ENCODE data around the gene RMDN2. TPM values are rescaled to one million over a fixed set of nuclear protein-coding genes. Genes with fewer than 3 reads are reported as not detected.
"Not testable (repeated sequence)": the region's sequence is repeated elsewhere in the genome, so short reads cannot be mapped to it uniquely, and the experiment has no call there.

The RMDN2 gene
- polyA plus RNA-seq, 1 donor (not counting 4 experiments of a cell fraction or from before 2014, with no cell fraction given): 9.3 TPM

DNA sequence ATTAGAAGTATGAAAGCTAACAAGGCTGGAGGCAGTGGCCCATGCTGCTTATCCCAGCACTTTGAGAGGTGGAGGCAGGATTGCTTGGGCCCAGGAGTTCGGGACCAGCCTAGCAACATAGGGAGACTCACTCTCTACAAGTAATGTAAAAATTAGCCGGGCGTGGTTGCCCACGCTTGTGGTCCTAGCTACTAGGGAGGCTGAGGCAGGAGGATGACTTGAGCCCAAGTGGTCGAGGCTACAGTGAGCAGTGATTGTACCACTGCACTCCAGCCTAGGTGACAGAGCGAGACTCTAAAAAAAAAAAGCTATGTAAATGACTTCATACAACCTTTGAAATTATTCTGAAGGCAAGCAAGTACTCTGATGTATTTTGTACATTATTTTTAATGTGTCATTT lies 1.5 kb downstream of the RMDN2 start:
- Histone ChIP-seq H3K4me1 (ENCODE audit: control insufficient read depth, extremely low read depth, insufficient read depth, low read length) (no peaks in the 10 kb centered on the region), H2AFZ (ENCODE audit: control insufficient read depth, low read length) (no peak overlapping the region), H3K9me1 (ENCODE audit: control insufficient read depth, extremely low read depth, insufficient read depth, low read length) (no peaks in the 10 kb centered on the region), H3K9ac (ENCODE audit: control insufficient read depth, extremely low read depth, insufficient read depth, low read length) (no peak overlapping the region), H4K20me1 (ENCODE audit: control insufficient read depth, extremely low read depth, insufficient read depth, low read length) (no peaks in the 10 kb centered on the region), H3K27ac (ENCODE audit: control insufficient read depth, insufficient read depth, low read length) (no peak overlapping the region), H3K36me3 (ENCODE audit: control insufficient read depth in 2 of 2, extremely low read depth in 1 of 2, insufficient read depth in 2 of 2, low read length in 2 of 2) (no peaks in the 10 kb centered on the region), H3K4me3 (ENCODE audit: control insufficient read depth in 2 of 3, extremely low read depth in 1 of 3, insufficient read depth in 2 of 3, low read depth in 1 of 3, low read length in 3 of 3) (no peak overlapping the region), H3K79me2 (ENCODE audit: control insufficient read depth, insufficient read depth, low read length) (no peaks in the 10 kb centered on the region), H3K9me3 (ENCODE audit: control insufficient read depth, low read depth, low read length) (no peaks in the 10 kb centered on the region), H3K4me2 (ENCODE audit: control insufficient read depth, extremely low read depth, insufficient read depth, low read depth, low read length) (no peak overlapping the region), H3K27me3 (ENCODE audit: control insufficient read depth, extremely low read depth, insufficient read depth, low read length) (no peaks in the 10 kb centered on the region)
- dilution Hi-C loops (cut with MboI; ENCODE audit: extremely low pct_ligation_motif_present, low sequenced_read_pairs): no loop called here
- TF ChIP-seq, protein P1, sequence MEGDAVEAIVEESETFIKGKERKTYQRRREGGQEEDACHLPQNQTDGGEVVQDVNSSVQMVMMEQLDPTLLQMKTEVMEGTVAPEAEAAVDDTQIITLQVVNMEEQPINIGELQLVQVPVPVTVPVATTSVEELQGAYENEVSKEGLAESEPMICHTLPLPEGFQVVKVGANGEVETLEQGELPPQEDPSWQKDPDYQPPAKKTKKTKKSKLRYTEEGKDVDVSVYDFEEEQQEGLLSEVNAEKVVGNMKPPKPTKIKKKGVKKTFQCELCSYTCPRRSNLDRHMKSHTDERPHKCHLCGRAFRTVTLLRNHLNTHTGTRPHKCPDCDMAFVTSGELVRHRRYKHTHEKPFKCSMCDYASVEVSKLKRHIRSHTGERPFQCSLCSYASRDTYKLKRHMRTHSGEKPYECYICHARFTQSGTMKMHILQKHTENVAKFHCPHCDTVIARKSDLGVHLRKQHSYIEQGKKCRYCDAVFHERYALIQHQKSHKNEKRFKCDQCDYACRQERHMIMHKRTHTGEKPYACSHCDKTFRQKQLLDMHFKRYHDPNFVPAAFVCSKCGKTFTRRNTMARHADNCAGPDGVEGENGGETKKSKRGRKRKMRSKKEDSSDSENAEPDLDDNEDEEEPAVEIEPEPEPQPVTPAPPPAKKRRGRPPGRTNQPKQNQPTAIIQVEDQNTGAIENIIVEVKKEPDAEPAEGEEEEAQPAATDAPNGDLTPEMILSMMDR (optimal IDR thresholded peaks at IDR 0.05 in 1 of 3, IDR thresholded peaks at IDR 0.05 in 1 of 3, conservative IDR thresholded peaks at IDR 0.05 in 1 of 3; ENCODE audit: extremely low read depth in 1 of 3, insufficient read depth in 2 of 3, low read length in 3 of 3): no peak
- TF ChIP-seq EZH2 (IDR thresholded peaks at IDR 0.05; ENCODE audit: low read length): no peak
- FAIRE-seq: no peak
- no peak for DNase-seq (ENCODE audit: low read depth, low spot score)

- Histone ChIP-seq H3K9ac (ENCODE audit: control insufficient read depth, extremely low read depth, insufficient read depth, low read length) (no peak overlapping the region), H3K27me3 (ENCODE audit: control insufficient read depth, extremely low read depth, insufficient read depth, low read length) (no peaks in the 10 kb centered on the region), H3K9me1 (ENCODE audit: control insufficient read depth, extremely low read depth, insufficient read depth, low read length) (no peaks in the 10 kb centered on the region), H4K20me1 (ENCODE audit: control insufficient read depth, extremely low read depth, insufficient read depth, low read length) (no peaks in the 10 kb centered on the region), H3K27ac (ENCODE audit: control insufficient read depth, insufficient read depth, low read length) (no peak overlapping the region), H3K4me3 (ENCODE audit: control insufficient read depth in 2 of 3, extremely low read depth in 1 of 3, insufficient read depth in 2 of 3, low read depth in 1 of 3, low read length in 3 of 3) (no peak overlapping the region), H2AFZ (ENCODE audit: control insufficient read depth, low read length) (no peak overlapping the region), H3K4me1 (ENCODE audit: control insufficient read depth, extremely low read depth, insufficient read depth, low read length) (no peaks in the 10 kb centered on the region), H3K4me2 (ENCODE audit: control insufficient read depth, extremely low read depth, insufficient read depth, low read depth, low read length) (no peak overlapping the region), H3K79me2 (ENCODE audit: control insufficient read depth, insufficient read depth, low read length) (no peaks in the 10 kb centered on the region), H3K9me3 (ENCODE audit: control insufficient read depth, low read depth, low read length) (no peaks in the 10 kb centered on the region), H3K36me3 (ENCODE audit: control insufficient read depth in 2 of 2, extremely low read depth in 1 of 2, insufficient read depth in 2 of 2, low read length in 2 of 2) (no peaks in the 10 kb centered on the region)
- dilution Hi-C loops (cut with MboI; ENCODE audit: extremely low pct_ligation_motif_present, low sequenced_read_pairs): no loop called here
- DNase-seq (ENCODE audit: low read depth, low spot score) (no peak), FAIRE-seq (no peak)
- no peak for TF ChIP-seq EZH2 (IDR thresholded peaks at IDR 0.05; ENCODE audit: low read length)
- TF ChIP-seq, protein P1 (optimal IDR thresholded peaks at IDR 0.05 in 1 of 3, IDR thresholded peaks at IDR 0.05 in 1 of 3, conservative IDR thresholded peaks at IDR 0.05 in 1 of 3; ENCODE audit: extremely low read depth in 1 of 3, insufficient read depth in 2 of 3, low read length in 3 of 3): no peak
Observed at GRCh38 chr2:37928377-37928776, 3.3 kb downstream of the RMDN2 start.

DNA sequence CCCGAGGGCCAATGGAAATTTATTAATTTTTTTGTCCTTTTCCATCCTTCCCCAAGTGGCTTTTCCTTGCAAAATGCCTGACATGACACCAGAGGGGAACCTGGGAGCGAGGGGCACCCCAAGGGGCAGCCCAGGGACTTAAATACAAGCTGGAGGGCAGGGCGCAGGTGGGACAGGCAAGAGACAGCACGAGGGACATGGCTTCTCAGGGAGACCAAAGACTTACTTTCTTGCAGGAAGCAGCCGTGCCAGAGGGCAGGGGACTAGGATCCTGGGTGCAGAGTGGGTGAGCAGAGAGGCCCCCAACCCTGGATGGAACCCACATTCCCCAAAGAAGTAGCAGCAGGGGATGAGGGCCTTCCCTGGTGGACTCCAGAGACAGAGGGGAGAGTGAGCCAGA lies 5.3 kb downstream of the RMDN2 start:
- H3K9me1 ChIP-seq (ENCODE audit: control insufficient read depth, extremely low read depth, insufficient read depth, low read length); H3K27me3 ChIP-seq (ENCODE audit: control insufficient read depth, extremely low read depth, insufficient read depth, low read length); FAIRE-seq; H3K4me1 ChIP-seq (ENCODE audit: control insufficient read depth, extremely low read depth, insufficient read depth, low read length); H2AFZ ChIP-seq (ENCODE audit: control insufficient read depth, low read length); H3K9ac ChIP-seq (ENCODE audit: control insufficient read depth, extremely low read depth, insufficient read depth, low read length); DNase-seq (ENCODE audit: low read depth, low spot score); H3K4me2 ChIP-seq (ENCODE audit: control insufficient read depth, extremely low read depth, insufficient read depth, low read depth, low read length); H3K9me3 ChIP-seq (ENCODE audit: control insufficient read depth, low read depth, low read length); H4K20me1 ChIP-seq (ENCODE audit: control insufficient read depth, extremely low read depth, insufficient read depth, low read length); H3K79me2 ChIP-seq (ENCODE audit: control insufficient read depth, insufficient read depth, low read length); dilution Hi-C loops (cut with MboI; ENCODE audit: extremely low pct_ligation_motif_present, low sequenced_read_pairs); H3K36me3 ChIP-seq (ENCODE audit: control insufficient read depth in 2 of 2, extremely low read depth in 1 of 2, insufficient read depth in 2 of 2, low read length in 2 of 2); H3K4me3 ChIP-seq (ENCODE audit: control insufficient read depth in 2 of 3, extremely low read depth in 1 of 3, insufficient read depth in 2 of 3, low read depth in 1 of 3, low read length in 3 of 3); H3K27ac ChIP-seq (ENCODE audit: control insufficient read depth, insufficient read depth, low read length): not testable (repeated sequence)

DNA sequence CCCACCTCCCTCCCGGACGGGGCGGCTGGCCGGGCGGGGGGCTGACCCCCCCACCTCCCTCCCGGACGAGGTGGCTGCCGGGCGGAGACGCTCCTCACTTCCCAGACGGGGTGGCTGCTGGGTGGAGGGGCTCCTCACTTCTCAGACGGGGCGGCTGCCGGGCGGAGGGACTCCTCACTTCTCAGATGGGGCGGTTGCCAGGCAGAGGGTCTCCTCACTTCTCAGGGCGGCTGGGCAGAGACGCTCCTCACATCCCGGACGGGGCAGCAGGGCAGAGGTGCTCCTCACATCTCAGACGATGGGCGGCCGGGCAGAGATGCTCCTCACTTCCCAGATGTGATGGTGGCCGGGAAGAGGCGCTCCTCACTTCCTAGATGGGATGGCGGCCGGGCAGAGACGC lies 7.8 kb downstream of the RMDN2 start:
- H3K4me3 ChIP-seq (ENCODE audit: control insufficient read depth in 2 of 3, extremely low read depth in 1 of 3, insufficient read depth in 2 of 3, low read depth in 1 of 3, low read length in 3 of 3); H3K4me2 ChIP-seq (ENCODE audit: control insufficient read depth, extremely low read depth, insufficient read depth, low read depth, low read length); H3K27me3 ChIP-seq (ENCODE audit: control insufficient read depth, extremely low read depth, insufficient read depth, low read length); DNase-seq (ENCODE audit: low read depth, low spot score); H3K9ac ChIP-seq (ENCODE audit: control insufficient read depth, extremely low read depth, insufficient read depth, low read length); H3K9me1 ChIP-seq (ENCODE audit: control insufficient read depth, extremely low read depth, insufficient read depth, low read length); H2AFZ ChIP-seq (ENCODE audit: control insufficient read depth, low read length); H3K27ac ChIP-seq (ENCODE audit: control insufficient read depth, insufficient read depth, low read length); H3K9me3 ChIP-seq (ENCODE audit: control insufficient read depth, low read depth, low read length); H3K36me3 ChIP-seq (ENCODE audit: control insufficient read depth in 2 of 2, extremely low read depth in 1 of 2, insufficient read depth in 2 of 2, low read length in 2 of 2); H4K20me1 ChIP-seq (ENCODE audit: control insufficient read depth, extremely low read depth, insufficient read depth, low read length); H3K4me1 ChIP-seq (ENCODE audit: control insufficient read depth, extremely low read depth, insufficient read depth, low read length); dilution Hi-C loops (cut with MboI; ENCODE audit: extremely low pct_ligation_motif_present, low sequenced_read_pairs); H3K79me2 ChIP-seq (ENCODE audit: control insufficient read depth, insufficient read depth, low read length); FAIRE-seq: not testable (repeated sequence)

All from keratinocyte (primary cell).